ENCODE measurements around the gene B3GNT5. TPM values are rescaled to one million over a fixed set of nuclear protein-coding genes. Genes with fewer than 3 reads are reported as not detected.

The B3GNT5 gene
- total RNA-seq, 4 donors from 2014 or later = 4.6 to 16.8 (median 11.5) TPM

DNA sequence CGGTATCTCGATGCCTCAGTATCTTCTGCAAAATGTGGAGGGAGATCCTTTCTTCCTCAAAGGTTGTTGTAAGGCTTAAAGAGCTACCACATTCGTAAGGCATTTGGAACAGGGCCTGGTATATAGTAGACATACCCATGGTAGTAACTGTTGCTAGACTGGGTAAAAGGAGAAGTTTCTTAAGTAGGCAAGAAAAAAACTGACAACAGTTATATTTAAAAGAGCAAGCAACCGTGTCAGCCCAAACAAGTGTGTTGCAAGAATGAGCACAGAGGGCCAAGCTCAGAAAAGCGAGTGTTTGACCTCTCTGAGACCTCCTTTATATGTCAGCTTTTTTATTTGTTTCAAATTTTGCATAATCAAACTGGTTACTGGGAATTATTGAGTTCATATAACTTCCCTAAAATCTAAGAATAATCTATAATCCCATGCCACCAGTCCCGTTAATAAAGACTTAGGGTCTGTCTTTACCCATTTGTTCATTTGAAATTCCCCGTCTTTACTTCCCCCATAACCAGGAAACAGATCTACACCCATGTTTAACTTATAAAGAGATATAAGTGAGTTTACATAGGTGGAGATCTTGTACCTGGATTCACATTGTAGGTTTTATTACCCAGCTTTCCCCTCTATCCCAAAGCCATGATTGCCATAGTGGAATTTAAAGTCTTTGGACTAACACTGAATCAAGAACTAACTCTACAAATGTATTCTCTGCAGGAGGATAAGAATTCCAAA is 7.3 kb downstream of the B3GNT5 start:
- TF ChIP-seq, protein P1, sequence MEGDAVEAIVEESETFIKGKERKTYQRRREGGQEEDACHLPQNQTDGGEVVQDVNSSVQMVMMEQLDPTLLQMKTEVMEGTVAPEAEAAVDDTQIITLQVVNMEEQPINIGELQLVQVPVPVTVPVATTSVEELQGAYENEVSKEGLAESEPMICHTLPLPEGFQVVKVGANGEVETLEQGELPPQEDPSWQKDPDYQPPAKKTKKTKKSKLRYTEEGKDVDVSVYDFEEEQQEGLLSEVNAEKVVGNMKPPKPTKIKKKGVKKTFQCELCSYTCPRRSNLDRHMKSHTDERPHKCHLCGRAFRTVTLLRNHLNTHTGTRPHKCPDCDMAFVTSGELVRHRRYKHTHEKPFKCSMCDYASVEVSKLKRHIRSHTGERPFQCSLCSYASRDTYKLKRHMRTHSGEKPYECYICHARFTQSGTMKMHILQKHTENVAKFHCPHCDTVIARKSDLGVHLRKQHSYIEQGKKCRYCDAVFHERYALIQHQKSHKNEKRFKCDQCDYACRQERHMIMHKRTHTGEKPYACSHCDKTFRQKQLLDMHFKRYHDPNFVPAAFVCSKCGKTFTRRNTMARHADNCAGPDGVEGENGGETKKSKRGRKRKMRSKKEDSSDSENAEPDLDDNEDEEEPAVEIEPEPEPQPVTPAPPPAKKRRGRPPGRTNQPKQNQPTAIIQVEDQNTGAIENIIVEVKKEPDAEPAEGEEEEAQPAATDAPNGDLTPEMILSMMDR (IDR thresholded peaks at IDR 0.05; ENCODE audit: low read depth) = no peak

DNA sequence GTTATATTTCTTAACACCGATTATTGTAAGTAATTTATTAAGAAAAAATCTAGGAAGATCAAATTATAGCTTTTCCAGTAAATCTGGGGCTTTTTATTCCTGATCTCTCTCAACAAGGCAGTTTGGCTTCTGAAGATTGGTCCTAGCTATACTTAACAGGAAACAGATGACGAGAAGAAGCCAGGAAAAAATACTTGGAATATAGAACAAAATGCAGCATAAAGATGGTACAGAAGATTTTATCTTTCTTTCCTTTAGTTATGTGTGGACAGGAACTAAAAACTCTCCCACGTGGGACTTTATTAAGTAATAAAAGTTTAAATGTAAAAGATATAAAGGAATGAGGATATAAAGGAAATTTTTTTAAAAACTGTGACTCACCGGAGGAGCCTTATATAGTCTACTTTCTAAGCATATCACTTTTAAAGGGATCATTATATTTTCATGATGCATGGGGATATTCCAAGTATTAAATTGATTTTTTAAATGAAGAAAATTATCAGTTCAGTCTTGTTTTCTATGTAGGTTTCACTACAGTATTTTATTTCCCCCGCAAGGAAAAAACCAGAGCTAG is 8.2 kb downstream of the B3GNT5 start:
- TF ChIP-seq, protein P1 (IDR thresholded peaks at IDR 0.05; ENCODE audit: low read depth) = no peak

DNA sequence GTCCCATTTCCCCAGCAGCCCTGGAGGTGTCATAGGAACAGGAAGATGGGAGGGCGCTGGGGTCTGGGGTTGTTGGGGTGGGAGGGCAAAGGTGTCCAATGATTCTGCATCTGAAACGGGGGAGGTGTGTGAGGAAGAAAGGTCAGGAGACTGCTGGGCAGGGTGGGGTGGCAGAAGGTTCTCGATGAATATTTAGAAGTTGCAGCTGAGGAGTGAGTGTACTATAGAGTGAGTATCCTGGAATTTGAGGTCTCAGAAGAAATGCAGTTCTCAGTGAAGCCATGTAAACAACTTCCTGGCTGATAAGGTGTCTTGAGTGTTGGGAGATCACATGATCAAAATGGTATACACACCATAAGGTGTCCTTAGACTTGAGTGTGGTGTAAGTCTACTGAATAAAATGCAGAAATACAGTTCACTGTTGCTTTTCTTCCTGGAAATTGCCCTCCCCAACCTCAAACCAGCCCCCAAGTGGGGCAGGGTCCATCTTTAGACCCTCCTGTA is 9.9 kb downstream of the B3GNT5 start:
- TF ChIP-seq, protein P1 (IDR thresholded peaks at IDR 0.05; ENCODE audit: low read depth) = no peak

DNA sequence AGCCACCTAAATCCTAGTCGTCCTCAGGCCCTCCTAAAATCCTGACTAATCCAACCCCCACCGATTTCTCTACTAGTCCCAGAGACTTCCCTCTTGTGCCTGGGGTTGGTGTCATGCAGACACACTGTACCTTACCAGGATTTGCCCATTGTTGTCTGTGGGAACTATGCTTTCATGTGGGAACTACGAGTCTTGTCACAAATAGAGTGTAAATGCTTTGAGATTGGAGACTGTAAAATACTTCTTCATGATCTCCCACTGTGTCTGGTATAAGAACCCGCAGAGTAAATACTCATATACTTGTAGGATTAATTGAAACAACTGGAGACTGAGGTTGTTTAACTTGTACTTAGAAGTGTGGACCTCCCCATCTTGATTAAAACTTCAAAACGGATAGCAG is 11.2 kb downstream of the B3GNT5 start:
- TF ChIP-seq, protein P1 (IDR thresholded peaks at IDR 0.05; ENCODE audit: low read depth) = no peak

DNA sequence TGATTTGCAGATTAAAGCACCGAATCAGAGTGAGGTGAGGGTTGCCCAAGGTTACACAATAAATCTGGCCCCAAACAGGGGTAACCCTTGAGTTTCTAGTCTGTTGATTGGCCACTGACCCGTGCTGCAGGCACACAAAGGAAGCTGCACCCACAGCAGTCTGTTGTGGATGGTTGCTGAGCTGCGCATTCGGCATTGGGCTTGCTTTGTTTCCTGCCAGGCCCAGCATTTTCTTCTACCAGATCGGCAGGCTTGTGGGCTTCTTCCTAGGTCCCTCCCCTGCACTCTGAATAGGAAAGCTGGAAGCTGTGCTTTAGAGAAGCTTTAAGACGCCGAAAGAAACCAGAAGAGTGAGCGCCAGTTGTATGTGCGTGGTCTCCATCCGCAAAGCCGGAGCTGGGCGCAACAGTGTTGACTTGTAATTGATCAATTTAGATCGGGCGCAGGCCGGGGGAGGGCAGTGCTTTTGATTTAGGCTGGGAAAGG is 12.1 kb downstream of the B3GNT5 start:
- TF ChIP-seq, protein P1 (IDR thresholded peaks at IDR 0.05; ENCODE audit: low read depth) = no peak

DNA sequence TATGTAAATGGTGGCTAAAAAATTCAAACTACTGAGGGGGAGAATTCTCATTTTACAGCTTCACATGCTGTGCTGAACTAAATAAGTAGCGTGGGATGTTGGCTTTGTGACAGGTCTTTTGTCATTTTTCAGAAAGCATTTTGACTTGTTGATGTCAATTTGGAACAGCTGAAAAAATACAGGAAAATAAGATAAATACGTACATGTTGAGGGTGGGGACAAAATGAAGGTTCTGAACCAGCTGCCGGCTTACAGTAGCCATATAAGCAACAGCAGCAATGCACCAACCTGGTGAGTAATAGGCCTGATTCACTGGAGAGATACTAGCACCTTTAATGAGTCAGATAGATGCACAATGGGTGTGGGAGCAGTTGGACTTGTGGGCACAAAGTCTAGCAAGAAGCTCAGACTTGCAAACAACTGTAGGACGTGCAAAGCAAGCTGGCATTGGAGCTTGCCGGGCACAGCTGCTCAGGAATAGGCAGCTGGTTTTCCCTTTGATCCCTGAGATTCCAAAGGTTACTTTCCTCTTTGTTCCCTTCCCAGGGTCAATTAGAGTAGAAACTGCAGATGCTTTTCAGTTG is 12.9 kb downstream of the B3GNT5 start:
- TF ChIP-seq, protein P1 (IDR thresholded peaks at IDR 0.05; ENCODE audit: low read depth) = no peak

DNA sequence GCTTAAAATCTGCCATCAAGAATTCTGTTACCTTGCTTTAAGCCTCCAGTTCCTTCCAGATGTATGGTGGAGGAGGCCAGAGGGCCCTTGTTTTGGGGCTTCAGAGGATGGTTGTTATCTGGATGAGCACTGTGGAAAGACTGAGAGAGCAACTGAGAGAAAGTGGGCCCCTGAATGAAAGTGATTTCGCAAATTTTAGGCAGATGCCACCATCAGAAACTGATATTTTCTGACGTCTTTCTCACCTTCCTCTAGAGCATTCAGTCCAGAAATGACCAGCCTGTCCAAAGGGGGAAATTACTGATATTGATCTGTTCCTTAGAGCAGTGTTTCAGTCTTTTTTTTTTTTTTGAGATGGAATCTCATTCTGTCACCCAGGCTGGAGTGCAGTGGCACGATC is 13.4 kb downstream of the B3GNT5 start:
- TF ChIP-seq, protein P1 (IDR thresholded peaks at IDR 0.05; ENCODE audit: low read depth) = no peak
